Smooth muscle cell (in vitro differentiated cells): ENCODE data around the gene TAAR9. TPM values are rescaled to one million over a fixed set of nuclear protein-coding genes. Genes with fewer than 3 reads are reported as not detected.

Experiments used
- DNase-seq: peaks from one replicate; lab custom pipeline; 2025; ENCODE audit not compliant: unreplicated experiment; lab: John Stamatoyannopoulos, UW
- H2AFZ ChIP-seq: fragments of 200-600 bp; sonication (generic); 2 replicates; pipeline ENCODE4 v1.6.0; 2016; ENCODE audit warnings: antibody characterized with exemption, low read depth, mild to moderate bottlenecking
- H3F3A ChIP-seq: fragments of 200-600 bp; sonication (generic); 2 replicates; pipeline ENCODE4 v1.6.0; 2017; ENCODE audit warnings: antibody characterized with exemption, low read depth
- H3K27ac ChIP-seq: fragments of 200-600 bp; sonication (generic); 2 replicates; pipeline ENCODE4 v1.5.1; 2016; ENCODE audit warnings: low read depth, mild to moderate bottlenecking
- H3K27me3 ChIP-seq: fragments of 200-600 bp; sonication (generic); 2 replicates; pipeline ENCODE4 v1.6.1; 2016; ENCODE audit warnings: low read depth, mild to moderate bottlenecking
- H3K36me3 ChIP-seq: fragments of 200-600 bp; sonication (generic); 2 replicates; pipeline ENCODE4 v1.5.1; 2016; ENCODE audit warnings: low read depth
- H3K4me1 ChIP-seq: fragments of 200-600 bp; sonication (generic); 2 replicates; pipeline ENCODE4 v1.5.1; 2016; ENCODE audit warnings: low read depth
- H3K4me2 ChIP-seq: fragments of 200-600 bp; sonication (generic); 2 replicates; pipeline ENCODE4 v1.6.0; 2016; ENCODE audit warnings: mild to moderate bottlenecking
- H3K4me3 ChIP-seq: fragments of 200-600 bp; sonication (generic); 2 replicates; pipeline ENCODE4 v1.5.1; 2016; ENCODE audit warnings: mild to moderate bottlenecking
- H3K79me2 ChIP-seq: fragments of 200-600 bp; sonication (generic); 2 replicates; pipeline ENCODE4 v1.6.0; 2016; ENCODE audit warnings: low read depth, mild to moderate bottlenecking
- H3K9ac ChIP-seq: fragments of 200-600 bp; sonication (generic); 2 replicates; pipeline ENCODE4 v1.6.0; 2016; ENCODE audit warnings: low read depth
- H3K9me3 ChIP-seq: fragments of 200-600 bp; sonication (generic); replicated peaks from 2 replicates; pipeline ENCODE4 v1.5.1; 2016; ENCODE audit warnings: low read depth
- H4K20me1 ChIP-seq: fragments of 200-600 bp; sonication (generic); 2 replicates; pipeline ENCODE4 v1.6.0; 2016; ENCODE audit warnings: low read depth
- WGBS: methylation state at CpG from one replicate; pipeline ENCODE4 v1.1.7; 2016; ENCODE audit warnings: low lambda C conversion rate; 5-methylcytosine and 5-hydroxymethylcytosine counted together
- polyA plus RNA-seq: library from polyadenylated mRNA; unstranded; fragments of >200 nt; fragmentation: Nextera tagmentation; extraction: Ambion mirVana; gene quantifications from 2 replicates; pipeline ENCODE4 v1.2.1, GENCODE V29; 2016
- total RNA-seq: library from RNA; depleted of rRNA; stranded (reverse); fragments of >200 nt; gene quantifications from 2 replicates; pipeline ENCODE4 v1.2.3, GENCODE V29; 2014
- TF ChIP-seq, protein P1 (sequence below): fragments of 200-600 bp; sonication (generic); IDR thresholded peaks from 2 replicates; pipeline ENCODE4 v1.5.1; 2017; ENCODE audit warnings: borderline replicate concordance, mild to moderate bottlenecking, antibody characterized with exemption; ENCODE audit not compliant: insufficient read depth, poor library complexity, severe bottlenecking

The TAAR9 gene
- total and polyA plus RNA-seq, 2 experiments from 2014 or later = not detected

DNA sequence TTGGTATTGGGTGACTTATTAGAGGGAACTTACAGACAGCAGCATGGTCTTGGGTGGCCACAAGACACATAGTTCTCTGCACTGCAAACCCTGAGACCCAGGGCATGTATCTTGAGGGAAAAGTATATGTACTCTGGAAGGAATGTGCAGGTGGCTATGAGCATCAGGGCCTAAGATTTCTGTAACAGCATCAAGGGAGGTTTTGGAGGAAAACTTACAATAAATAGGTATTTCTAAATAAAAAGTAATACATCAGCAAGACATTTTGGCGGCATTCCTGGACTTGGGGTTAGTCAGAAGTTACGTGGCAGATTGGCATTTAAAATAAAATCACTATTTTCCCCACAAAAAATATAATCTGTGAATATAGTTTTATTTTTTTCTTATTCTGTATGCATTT is 17.1 kb upstream of the TAAR9 start:
- no peaks in the 10 kb centered on the region for H3K79me2 ChIP-seq
- no peaks in the 10 kb centered on the region for H3K36me3 ChIP-seq
- H4K20me1 ChIP-seq = no peaks in the 10 kb centered on the region
- TF ChIP-seq, protein P1, sequence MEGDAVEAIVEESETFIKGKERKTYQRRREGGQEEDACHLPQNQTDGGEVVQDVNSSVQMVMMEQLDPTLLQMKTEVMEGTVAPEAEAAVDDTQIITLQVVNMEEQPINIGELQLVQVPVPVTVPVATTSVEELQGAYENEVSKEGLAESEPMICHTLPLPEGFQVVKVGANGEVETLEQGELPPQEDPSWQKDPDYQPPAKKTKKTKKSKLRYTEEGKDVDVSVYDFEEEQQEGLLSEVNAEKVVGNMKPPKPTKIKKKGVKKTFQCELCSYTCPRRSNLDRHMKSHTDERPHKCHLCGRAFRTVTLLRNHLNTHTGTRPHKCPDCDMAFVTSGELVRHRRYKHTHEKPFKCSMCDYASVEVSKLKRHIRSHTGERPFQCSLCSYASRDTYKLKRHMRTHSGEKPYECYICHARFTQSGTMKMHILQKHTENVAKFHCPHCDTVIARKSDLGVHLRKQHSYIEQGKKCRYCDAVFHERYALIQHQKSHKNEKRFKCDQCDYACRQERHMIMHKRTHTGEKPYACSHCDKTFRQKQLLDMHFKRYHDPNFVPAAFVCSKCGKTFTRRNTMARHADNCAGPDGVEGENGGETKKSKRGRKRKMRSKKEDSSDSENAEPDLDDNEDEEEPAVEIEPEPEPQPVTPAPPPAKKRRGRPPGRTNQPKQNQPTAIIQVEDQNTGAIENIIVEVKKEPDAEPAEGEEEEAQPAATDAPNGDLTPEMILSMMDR = no peak
- no peak overlapping the region for H3K9ac ChIP-seq
- 48% methylated on average over 2 of the region's 2 CpGs for WGBS
- no peaks in the 10 kb centered on the region for H3K9me3 ChIP-seq
- H3K4me1 ChIP-seq = no peaks in the 10 kb centered on the region
- no peak overlapping the region for H2AFZ ChIP-seq
- H3K4me3 ChIP-seq = no peak overlapping the region
- no peaks in the 10 kb centered on the region for H3F3A ChIP-seq
- no peak overlapping the region for H3K27ac ChIP-seq
- no peak for DNase-seq
- no peak overlapping the region for H3K4me2 ChIP-seq
- H3K27me3 ChIP-seq = peaks cover 7% of the 10 kb centered on the region

DNA sequence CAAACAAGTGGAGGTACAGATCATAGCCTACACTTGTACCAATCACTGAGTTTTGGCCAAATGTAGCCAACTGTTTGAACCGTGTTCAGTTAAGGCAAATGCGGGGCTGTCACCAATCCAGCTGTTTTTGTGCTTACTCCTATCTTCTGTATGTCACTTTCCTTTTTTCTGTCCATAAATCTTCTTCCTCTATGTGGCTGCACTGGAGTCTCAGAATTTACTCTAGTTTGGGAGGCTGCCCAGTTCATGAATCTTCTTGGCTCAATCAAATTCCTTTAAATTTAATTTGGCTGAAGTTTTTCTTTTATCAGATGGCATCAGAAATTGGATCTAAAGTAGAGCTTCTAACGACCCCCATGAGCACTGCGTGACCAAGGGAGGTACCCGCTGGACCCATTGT is 13.4 kb upstream of the TAAR9 start:
- Histone ChIP-seq H3F3A (no peaks in the 10 kb centered on the region), H3K4me3 (no peak overlapping the region), H3K4me2 (no peak overlapping the region), H3K9ac (no peak overlapping the region), H3K27me3 (no peaks in the 10 kb centered on the region), H2AFZ (no peak overlapping the region), H3K79me2 (no peaks in the 10 kb centered on the region), H3K4me1 (peaks cover 10% of the 10 kb centered on the region), H3K36me3 (no peaks in the 10 kb centered on the region), H4K20me1 (no peaks in the 10 kb centered on the region), H3K27ac (no peak overlapping the region), H3K9me3 (no peaks in the 10 kb centered on the region)
- TF ChIP-seq, protein P1 = no peak
- 92% methylated on average over 5 of the region's 5 CpGs for WGBS
- DNase-seq = no peak

DNA sequence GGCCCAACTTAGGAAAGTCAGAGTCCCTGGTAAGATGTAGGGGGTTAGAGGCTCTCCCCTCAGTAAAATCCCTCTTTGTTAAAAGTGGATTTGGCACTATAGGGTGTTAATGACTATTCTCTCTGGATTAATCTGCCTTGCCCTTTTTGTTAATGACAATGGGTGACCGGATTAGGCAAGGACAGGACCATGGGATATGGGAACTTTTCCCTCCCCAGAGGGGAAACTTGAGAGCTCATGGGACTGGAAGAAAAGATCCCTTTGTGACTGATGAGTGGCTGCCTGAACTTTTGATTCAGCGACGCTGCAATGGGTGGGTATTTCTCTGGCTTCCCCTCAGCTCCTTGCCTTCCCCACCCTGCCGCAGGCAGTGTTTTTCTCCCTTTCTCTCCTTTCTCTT is 12.2 kb upstream of the TAAR9 start:
- WGBS = 90% methylated on average over 4 of the region's 4 CpGs
- Histone ChIP-seq H3K27me3 (no peaks in the 10 kb centered on the region), H3F3A (no peaks in the 10 kb centered on the region), H3K4me1 (peaks cover 10% of the 10 kb centered on the region), H3K9ac (no peak overlapping the region), H2AFZ (no peak overlapping the region), H4K20me1 (no peaks in the 10 kb centered on the region), H3K9me3 (no peaks in the 10 kb centered on the region), H3K4me3 (no peak overlapping the region), H3K27ac (no peak overlapping the region), H3K79me2 (no peaks in the 10 kb centered on the region), H3K4me2 (no peak overlapping the region), H3K36me3 (no peaks in the 10 kb centered on the region)
- DNase-seq = no peak
- TF ChIP-seq, protein P1 = no peak

GRCh38 chr6:132526461-132526860 is 11.6 kb upstream of the TAAR9 start:
- H3K79me2 ChIP-seq = no peaks in the 10 kb centered on the region
- H3K4me1 ChIP-seq = peaks cover 10% of the 10 kb centered on the region
- no peaks in the 10 kb centered on the region for H3K36me3 ChIP-seq
- no peaks in the 10 kb centered on the region for H3K9me3 ChIP-seq
- H3K4me3 ChIP-seq = no peak overlapping the region
- H3K27me3 ChIP-seq = no peaks in the 10 kb centered on the region
- TF ChIP-seq, protein P1 = no peak
- no peak overlapping the region for H3K27ac ChIP-seq
- no peak overlapping the region for H3K9ac ChIP-seq
- DNase-seq = no peak
- no peak overlapping the region for H3K4me2 ChIP-seq
- no peak overlapping the region for H2AFZ ChIP-seq
- 52% methylated on average over 2 of the region's 2 CpGs for WGBS
- no peaks in the 10 kb centered on the region for H3F3A ChIP-seq
- H4K20me1 ChIP-seq = no peaks in the 10 kb centered on the region
